Activated CD4-positive, alpha-beta T cell treated with anti-CD3 and anti-CD28 coated beads for 4 hours (primary cell): ENCODE results near the gene PRRG1.
"Not testable (repeated sequence)": the region's sequence is repeated elsewhere in the genome, so short reads cannot be mapped to it uniquely, and the experiment has no call there.

Experiments used
- DNase-seq, 2 donors: peaks; one replicate each; pipeline ENCODE4 v3.0.0-alpha.2; 2020

PRRG1 gene

DNA sequence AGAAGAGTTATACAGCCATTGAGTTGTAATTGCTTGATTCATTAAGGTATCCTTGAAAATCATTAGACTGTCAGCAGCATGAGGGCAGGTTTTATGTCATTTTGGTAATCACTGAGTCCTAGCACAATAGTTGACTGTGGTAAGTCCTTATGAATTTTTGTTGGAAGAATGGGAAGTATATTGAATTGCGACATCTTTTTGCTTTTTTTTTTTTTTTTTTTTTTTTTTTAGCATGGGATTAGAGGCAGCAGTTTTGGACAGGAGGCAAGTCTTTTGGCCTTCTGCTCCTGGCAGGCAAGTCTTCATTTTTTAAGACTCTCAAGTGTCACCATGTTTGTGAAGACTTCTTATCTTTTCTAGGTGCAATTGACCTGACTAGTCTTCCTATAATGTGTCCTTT lies 29.7 kb downstream of the PRRG1 start:
- DNase-seq, result no peak

DNA sequence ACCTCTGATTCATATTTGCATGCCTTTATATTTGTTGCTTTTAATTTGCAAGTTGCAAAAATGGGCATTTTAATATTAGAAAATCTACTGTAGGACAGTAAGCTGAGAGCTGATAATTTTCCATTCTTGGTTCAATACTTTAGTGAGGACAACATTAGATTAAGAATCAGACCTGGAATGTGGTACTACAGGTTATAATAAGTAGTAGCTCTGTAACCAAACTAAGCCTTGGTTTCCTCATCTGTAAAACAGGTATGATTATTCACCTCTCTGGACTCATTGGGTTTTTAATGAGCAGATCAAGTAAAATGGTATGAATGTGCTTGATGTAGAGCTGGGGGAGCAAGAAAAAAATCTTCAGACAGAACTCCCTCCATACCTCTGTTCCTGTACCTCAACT lies 31.1 kb downstream of the PRRG1 start:
- no peak for DNase-seq

DNA sequence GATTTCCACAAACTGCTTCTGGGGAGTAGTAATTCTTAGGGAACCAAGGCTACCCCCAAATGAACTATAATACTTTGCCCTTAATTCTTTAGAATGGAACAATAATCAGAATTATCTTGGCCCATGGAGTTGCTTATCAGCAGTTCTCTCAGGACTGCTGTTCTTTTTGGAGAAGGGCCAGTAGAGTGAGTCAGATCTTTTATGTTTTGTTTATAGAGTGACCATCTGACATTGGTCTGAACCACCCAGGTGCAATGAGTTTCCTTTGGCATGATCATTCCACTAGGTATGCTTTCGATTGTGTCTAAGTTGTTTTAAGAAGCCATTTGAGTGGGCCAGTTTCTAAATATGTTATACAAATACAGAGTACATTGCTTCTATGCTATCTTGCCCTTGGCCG lies 31.8 kb downstream of the PRRG1 start:
- no peak for DNase-seq

DNA sequence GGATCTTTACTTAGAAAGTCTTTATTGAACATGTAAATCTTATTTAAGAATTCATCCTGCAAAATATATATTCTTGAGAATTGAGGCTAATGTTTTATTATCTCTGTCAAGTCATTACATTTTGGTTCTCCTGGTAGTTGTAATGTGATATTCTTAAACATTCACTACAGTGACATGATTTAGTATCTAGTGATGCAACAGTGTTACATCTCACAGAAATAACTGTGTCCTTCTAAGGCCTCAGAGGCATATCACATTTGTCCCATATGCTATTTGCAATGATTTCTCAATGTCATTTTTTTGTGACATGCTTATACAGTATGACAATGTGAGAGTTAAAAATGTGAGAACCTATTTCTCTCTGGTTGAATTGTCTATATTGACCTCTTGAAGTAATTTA lies 34.1 kb downstream of the PRRG1 start:
- no peak for DNase-seq

GRCh38 chrX:37388413-37388812 lies 39.2 kb downstream of the PRRG1 start:
- no peak for DNase-seq

DNA sequence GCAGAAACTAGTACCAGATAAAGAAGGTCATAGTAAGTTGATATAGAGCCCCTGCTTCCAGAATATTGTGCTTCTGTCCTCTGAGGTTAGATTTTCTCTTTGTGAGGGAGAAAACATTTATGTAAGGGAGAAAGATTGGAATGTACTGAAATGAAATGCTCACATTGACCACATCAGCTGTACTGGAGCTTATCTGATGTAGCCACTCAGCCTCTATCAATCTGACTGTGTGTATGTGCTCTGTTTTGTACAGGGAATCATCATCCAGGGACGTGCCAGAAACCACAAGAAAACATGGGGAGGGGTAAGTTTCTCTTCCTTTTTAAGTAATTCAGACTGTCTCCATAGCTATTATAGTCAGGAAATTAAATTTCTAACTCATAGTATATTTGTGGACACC lies 56.8 kb downstream of the PRRG1 start:
- no peak for DNase-seq

DNA sequence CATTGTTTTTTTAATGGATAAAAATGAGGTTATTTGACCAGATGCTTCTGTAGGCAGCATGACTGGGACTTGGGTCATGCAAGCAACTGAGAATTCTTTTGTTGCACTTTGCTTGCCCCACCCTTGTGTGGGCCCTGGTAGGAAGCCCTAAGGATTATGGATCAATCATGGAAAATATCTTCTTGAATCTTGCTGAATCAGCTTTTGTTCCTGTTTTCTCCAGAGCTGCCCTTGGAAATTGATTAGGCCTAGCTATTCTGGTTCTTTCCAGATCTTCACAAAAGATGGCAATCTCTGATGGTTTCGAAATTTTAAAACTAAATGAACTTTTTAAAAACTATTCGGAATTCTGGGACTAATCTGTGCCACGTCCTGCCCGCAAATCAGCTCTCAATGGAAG lies 58.6 kb downstream of the PRRG1 start:
- DNase-seq, result no peak

DNA sequence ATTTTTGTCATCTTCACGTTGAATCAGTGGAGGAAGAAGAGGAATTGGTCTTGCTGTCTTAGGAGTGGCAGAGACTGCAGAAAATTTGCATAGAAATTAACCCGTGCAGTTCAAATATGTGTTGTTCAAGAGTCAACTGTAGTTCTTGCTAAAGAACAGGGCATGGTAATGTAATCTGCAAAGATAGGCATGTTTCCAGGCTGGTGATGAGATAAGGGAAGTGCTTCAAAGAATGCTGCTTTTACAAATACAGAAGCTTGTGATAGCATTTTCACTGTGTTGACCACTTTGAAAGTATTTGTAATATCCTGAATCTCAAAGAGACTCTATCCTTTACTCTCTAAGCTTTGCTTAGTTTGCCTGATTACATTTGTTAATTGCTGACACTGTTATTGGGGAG lies 60.1 kb downstream of the PRRG1 start:
- DNase-seq, result no peak

DNA sequence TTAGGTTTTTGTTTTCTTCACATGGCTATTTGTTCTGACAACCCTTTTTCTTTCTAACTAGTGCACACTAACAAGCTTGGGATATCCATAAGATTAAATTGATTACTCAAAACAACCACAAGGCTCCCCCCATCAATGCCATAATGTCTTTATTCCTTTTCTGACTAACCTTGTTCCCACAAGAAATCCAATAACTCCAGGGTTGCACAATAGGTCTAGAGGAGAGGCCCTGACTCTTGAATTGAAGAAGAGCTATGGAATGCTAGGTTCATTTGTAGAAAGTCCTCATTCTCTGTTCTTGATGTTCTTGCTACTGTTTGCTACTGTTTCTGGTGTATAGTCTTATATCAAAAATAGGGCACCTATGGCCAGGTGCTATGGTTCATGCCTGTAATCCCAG lies 71.0 kb downstream of the PRRG1 start:
- DNase-seq, result no peak

GRCh38 chrX:37420756-37421155 lies 71.6 kb downstream of the PRRG1 start:
- DNase-seq, result no peak

DNA sequence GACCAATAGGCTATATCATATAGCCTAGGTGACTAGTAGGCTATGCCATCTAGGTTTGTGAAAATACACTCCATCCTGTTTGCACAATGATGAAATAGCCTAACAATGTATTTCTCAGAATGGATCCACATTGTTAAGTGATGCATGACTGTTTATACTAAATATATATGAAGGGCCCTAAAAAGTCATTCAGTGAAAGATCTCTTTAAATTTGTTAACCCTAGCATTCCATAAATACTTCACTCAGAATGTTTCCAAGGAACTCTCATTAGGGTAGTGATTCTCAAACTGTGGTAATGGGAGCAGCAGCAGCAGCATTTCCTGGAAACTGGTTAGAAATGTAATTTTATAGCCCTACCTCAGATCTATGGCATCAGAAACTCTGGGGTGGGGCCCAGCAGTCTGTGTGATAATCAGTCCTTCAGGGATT lies 74.9 kb downstream of the PRRG1 start:
- no peak for DNase-seq

DNA sequence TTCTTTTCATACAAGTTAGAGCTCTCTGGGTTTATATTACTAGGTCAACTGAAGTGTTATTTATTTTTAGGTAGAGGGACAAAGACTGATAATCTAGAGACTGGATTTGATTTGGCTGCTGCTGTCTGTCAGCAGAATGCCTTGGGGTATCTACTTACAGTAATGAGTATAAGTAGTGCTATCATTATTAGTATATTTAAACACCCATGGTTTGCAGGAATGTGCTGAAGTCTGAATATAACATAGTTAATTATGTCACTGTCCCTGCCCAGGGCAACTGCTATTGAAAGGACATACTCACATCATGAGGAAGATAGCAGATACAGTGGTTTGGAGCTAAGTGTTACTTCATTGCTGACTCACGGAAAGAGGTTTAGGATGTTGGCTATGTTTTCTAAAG lies 76.2 kb downstream of the PRRG1 start:
- no peak for DNase-seq

GRCh38 chrX:37428962-37429361 lies 79.8 kb downstream of the PRRG1 start:
- DNase-seq, result not testable (repeated sequence)

DNA sequence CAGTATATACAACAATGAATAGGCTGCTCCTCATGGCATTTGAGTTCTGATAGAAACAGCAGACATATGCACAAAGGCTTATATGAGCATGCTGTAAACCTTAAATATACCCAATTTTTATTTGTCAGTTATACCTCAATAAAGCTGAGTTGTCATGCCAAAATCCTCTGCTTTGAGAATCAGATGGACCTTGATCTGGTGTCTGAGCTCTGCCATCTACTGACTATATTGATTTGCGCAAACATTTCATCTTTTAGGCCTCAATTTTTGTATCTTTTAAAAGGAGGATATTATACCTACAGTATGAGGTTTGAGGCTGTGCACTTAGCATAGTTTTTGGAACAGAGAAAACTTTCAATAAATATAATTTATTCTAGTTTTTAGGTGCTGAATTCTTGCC lies 85.2 kb downstream of the PRRG1 start:
- DNase-seq, result no peak

GRCh38 chrX:37437160-37437559 lies 88.0 kb downstream of the PRRG1 start:
- DNase-seq, result no peak

DNA sequence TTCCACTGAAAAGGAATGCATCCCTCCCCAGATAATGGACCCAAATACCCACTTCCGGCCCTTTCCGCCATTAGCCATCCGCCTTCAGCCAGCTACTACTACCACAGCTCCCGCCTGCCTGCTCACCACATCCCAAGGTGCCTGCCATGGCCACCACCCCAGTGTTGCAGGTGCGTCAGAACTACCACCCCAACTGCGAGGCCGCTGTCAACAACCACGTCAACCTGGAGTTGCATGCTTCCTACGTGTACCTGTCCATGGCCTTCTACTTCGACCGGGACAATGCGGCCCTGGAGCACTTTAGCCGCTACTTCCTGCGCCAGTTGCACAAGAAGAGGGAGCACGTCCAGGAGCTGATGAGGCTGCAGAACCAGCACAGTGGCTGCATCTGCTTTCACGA lies 92.2 kb downstream of the PRRG1 start:
- no peak for DNase-seq

- no peak for DNase-seq
Observed at GRCh38 chrX:37445182-37445581, 96.0 kb downstream of the PRRG1 start.

DNA sequence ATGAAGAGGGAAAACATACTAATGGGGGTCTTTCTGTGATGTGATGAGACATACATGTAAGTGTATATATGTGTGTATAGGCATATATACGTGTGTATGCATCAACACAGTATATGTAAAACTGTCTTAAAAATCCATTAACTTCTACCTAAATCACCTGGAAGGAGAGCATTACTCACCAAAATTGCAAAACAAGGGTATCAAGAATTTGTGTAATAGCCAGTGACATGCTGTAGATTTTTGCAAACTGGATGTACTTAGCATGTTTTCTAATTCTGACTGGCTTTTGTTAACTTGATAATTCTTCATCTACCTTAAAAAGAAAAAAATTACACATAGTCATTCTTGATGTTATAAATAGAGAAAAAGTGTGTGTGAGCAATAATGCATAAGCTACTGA lies 104.7 kb downstream of the PRRG1 start:
- DNase-seq, result no peak

- no peak for DNase-seq
Observed at GRCh38 chrX:37454537-37455285, 105.5 kb downstream of the PRRG1 start.

GRCh38 chrX:37455381-37455780 lies 106.2 kb downstream of the PRRG1 start:
- DNase-seq, result no peak

DNA sequence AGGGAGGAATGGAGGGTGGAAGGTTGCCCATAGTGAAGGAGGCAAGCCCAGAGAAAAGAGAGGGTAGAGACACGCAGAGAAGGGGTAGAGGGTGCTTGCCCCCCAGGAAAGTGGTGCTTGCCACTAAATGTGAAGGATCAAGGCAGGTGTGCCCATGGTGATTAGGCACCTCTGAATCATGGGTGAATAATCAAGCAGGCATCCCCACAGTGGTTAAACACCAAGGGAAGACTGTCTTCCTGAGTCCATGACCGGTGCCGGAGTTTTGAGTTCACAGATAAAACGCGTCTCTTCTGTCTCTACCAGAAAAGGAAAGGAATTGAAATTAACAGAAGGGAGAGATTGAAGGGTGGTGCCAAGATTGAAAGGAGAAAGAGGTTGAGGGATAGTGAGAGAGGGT lies 111.1 kb downstream of the PRRG1 start:
- not testable (repeated sequence) for DNase-seq

GRCh38 chrX:37462346-37462745 lies 113.2 kb downstream of the PRRG1 start:
- DNase-seq, result no peak

DNA sequence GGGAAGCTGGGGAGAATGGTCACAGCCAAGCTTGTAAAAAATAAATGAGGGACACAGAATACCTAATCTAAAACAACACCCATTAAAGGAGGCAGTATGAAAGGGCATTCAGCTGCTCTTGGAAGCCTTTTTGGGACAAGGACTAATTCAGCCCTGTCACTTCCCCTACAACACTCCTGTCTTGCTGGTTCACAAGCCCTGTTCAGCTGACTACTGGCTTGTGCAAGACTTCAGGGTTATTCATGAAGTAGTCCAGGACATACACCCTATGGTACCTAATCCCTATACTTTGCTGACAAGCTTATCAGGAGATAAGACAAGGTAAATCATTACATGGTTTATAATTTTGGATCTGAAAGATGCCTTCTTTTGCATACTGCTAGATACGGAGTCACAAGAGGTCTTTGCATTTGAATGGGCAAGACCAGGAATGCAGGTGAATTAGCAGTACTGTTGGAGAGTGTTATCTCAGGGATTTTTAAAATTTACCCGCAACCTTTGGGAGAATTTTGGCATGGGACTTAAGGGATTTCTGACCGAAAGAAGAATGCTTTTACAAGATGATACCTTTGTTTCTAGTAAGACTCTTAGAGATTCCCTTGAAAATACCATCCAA lies 119.1 kb downstream of the PRRG1 start:
- DNase-seq, result no peak

- DNase-seq, result no peak
Observed at GRCh38 chrX:37470711-37471110, 121.5 kb downstream of the PRRG1 start.

GRCh38 chrX:37472836-37473235 lies 123.7 kb downstream of the PRRG1 start:
- DNase-seq, result no peak
